Effector CD8-positive, alpha-beta T cell (primary cell): ENCODE results near the gene EFHD1.
"Not testable (repeated sequence)": the region's sequence is repeated elsewhere in the genome, so short reads cannot be mapped to it uniquely, and the experiment has no call there.

Source experiments
- DNase-seq: peaks from one replicate; lab custom pipeline; 2025; lab: John Stamatoyannopoulos, UW

Gene EFHD1

DNA sequence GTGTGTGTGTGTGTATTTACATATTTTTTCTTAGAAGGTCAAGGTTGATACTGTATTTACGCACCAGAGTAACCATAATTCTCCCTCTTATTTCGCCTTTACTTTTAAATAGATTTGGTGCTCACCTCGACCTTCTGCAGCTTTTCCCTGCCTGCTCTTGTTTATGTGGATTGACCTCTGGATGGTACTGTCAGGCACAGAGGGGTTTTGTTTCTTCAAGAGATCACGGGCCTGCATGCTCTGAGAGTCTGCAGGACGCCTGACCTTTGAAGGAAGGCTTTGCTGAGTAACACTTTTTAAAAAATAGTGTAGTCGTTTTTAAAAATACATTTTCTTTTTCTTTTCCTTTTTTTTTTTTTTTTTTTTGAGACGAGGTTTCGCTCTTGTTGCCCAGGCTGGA lies 18.1 kb upstream of the EFHD1 start:
- DNase-seq = no peak

DNA sequence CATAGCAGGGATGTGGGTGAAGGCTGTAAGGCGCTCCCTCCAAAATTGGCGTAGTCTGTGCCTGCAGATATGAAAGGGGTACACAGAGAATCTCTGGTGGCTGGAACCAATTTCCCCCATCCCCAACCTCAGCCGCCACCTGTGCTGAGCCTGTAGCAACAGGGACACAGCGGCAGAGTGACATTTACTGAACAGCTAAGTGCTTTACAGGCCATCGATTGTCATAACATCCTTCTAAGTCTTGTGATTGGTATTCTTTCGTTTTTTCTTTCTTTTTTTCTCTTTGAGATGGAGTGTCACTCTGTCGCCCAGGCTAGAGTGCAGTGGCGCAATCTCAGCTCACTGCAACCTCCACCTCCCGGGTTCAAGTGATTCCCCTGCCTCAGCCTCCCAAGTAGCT lies 12.2 kb upstream of the EFHD1 start:
- DNase-seq = no peak

DNA sequence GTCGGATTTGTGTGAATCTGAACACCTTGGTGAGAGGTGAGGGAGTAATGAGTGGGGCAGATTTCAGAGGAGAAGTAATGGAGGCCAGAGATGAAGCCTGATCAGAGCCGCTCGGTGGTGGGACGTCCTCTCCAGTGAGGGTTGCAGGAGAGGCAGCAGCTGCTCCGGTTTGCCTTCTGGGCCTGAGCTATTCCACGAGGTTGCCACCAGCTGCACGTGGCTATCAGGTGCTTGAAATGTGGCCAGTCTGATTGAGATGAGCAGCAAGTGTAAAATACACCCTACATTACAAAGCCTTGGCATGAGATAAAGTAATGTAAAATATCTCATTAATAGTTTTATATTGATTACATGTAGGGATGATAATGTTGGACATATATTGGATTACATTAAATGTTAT lies 10.8 kb upstream of the EFHD1 start:
- DNase-seq = no peak

DNA sequence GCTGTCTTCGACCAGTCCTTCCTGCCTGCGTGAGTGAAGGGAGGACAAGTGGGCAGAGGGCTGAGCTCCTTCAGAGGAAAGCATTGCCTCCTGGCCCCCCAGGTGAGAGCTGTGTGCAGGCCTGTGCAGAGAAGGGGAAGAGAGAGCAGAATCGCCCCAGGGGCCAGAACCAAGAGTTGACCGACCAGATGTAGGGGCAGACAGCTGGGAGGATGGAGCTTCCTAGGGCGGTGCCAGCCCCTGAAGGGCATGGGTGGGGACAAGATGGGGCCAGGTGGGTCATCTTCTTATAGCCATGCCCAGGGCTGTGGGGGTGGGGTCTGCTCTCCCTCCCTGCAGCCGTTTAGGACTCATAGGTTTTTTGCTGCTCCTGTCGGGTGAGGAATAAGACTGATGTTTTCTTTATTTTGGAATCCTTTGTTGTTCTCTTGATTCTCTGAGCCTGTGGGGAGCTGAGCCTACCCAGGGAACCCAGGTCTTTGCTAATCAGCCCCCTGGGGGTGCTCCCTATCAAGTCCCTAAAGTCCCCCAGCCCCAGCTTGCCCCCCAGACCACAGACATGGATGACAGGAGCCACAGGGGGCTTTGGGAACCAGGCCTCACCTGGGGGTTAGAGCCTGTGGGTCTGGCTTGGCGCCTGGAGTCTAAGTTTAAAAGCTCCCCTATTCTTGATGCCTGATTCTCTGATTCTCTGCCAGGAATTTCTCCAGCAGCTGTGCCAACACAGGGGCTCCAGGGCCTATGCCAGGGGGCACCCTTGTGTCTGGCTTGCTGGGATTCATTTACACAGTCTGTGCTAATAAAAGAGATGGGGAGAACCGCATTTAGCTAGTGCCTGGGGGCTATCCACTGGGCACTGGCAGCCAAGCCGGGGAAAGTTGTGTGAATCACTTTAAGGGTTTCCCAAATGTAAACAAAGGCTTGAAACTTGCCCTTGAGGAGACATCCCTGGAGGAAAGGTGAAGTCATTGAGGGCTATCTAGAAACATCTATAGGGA lies 9.3 kb upstream of the EFHD1 start:
- DNase-seq = no peak

- DNase-seq = no peak
Observed at GRCh38 chr2:232626584-232626983, 6.8 kb upstream of the EFHD1 start.

GRCh38 chr2:232628466-232629128 lies 4.8 kb upstream of the EFHD1 start:
- DNase-seq = no peak

- no peak for DNase-seq
Observed at GRCh38 chr2:232629129-232629475, 4.3 kb upstream of the EFHD1 start.

GRCh38 chr2:232632229-232632903 lies 1.0 kb upstream of the EFHD1 start:
- DNase-seq = no peak

GRCh38 chr2:232632904-232633412 lies 446 bp upstream of the EFHD1 start:
- no peak for DNase-seq

DNA sequence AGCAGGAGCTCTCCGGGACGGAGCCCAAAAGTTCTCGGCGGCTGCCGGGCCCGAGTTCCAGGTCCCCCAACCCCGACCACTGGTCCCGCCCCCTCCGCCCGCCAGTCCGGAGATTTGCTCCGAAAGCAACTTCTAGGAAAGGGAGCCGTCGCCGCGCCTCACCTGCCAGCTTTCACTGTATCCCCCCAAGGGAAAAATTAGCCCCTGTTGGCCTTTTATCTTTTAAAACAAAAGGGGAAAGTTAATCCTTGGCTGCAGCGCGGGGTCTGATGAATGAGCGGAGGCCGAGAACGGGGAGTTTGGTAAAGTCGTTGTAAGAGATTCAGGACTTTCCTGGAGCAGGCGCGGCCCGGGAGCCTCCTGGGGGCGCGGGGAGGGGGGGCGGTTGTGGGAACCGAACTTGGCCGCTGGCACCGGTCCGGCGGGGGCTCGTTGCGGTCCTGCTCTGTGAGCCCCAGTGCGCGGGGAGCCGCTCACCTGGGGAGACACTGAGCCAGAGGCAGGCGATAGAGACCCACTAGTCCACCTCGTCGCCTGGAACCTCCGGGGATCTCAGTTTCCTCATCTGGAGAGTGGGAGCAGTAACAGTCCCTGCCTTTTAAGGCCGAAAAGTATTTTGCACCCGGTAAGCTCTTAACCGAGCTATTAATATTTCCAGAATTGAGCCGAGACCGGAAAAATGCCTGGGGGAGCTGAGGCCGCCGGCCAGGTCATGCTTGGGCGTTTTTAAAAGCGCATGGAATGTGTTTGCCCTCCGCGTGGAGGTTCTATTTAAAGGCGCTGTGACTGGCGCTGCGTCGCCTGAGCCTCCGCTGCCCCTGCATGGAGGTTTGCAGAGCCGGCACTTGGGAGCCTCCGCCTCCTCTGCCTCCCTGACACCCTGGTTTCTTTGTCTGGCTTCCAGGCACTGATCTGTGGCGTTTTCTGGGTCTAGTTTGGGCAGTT lies 1.1 kb downstream of the EFHD1 start:
- DNase-seq = no peak

GRCh38 chr2:232635376-232635775 lies 2.0 kb downstream of the EFHD1 start:
- not testable (repeated sequence) for DNase-seq

DNA sequence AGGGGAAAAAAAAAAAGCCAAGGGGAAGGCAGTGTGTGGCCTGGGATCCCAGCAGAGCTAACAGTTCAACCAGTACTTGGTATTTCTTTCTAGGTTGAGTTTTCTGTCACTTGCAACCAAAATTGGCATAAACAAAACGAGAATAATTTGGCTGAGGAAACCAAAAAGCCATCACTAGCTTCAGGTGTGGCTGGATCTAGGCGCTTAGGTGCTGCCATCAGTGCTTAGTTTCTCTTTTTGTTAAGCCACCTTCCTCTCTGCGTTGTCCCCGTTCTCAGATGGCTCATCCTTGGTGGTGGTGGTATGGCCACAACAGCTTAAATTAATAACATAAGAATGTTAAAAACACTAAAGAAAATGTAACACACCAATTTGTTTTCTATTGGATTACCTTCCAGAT lies 2.4 kb downstream of the EFHD1 start:
- DNase-seq = no peak

GRCh38 chr2:232636788-232637420 lies 3.5 kb downstream of the EFHD1 start:
- DNase-seq = no peak

GRCh38 chr2:232637866-232638583 lies 4.6 kb downstream of the EFHD1 start:
- DNase-seq = no peak

DNA sequence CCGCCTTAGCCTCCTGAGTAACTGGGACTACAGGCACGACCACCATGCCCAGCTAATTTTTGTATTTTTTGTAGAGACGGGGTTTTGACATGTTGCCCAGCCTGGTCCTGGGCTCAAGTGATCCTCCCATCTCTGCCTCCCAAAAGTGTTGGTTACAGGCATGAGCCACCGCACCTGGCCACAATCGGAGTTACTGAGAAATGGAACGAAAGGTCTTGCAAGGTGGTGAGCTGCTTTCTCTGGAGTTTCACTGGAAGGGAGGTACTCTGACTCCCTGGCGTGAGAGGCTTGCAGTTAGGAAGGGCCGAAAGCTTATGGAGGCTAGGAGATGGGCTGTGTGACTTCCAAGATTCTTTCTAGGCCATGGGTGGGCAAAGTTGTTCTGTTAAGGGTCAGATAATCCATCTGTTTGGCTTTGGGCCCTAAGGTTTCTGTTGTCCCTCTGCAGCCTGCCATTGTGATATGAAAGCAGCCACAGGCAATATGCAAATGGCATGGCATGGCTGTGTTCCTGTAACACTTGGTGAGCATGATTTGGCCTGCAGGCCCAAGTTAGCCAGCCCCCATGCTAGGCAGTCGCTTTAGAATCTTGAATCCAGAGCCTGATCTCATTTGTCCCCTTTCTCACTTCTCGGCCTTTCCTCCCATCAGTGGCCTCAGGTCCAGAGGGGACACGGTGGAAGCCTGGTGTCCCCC lies 7.9 kb downstream of the EFHD1 start:
- no peak for DNase-seq

DNA sequence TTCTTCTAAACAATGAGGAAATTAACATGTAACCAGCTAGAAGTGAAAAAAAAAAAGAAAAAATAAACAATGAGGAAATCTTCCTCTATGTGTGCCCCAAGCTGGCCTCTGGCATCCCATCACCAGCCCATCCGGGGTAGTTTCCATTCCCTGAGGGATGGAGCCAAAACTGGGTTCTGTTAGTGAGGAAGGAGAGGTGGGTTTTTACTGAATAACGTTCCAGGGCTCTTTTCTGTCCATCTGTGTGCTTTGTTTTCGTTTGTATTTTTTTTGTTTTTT lies 9.7 kb downstream of the EFHD1 start:
- no peak for DNase-seq

GRCh38 chr2:232643813-232644347 lies 10.5 kb downstream of the EFHD1 start:
- DNase-seq = no peak

GRCh38 chr2:232645061-232645460 lies 11.7 kb downstream of the EFHD1 start:
- no peak for DNase-seq

GRCh38 chr2:232646726-232647125 lies 13.3 kb downstream of the EFHD1 start:
- no peak for DNase-seq

DNA sequence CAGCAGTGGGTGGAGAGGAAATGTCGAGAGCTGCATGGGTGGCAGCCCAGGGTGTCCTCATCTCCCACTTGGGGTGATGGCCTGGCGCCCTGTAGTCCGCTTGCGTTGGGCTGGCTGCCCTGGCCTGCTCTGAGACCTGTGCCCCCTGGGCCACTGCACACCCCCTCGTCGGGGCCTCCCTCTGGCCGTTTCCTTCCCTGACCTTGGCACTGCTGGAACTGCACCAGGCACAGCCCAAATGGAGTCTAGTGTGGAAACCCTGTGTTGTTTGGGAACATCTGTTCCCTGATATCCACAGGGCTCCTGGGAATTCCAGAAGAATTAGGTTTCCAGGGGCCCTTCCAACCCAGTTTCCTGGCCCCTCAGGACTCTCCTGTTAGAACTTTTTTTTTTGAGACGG lies 13.9 kb downstream of the EFHD1 start:
- DNase-seq = no peak
